ENCODE results near the gene LRRC26.

GRCh38 chr9:137206602-137207001 lies 36.8 kb upstream of the LRRC26 start:
- TF ChIP-seq, protein P1, sequence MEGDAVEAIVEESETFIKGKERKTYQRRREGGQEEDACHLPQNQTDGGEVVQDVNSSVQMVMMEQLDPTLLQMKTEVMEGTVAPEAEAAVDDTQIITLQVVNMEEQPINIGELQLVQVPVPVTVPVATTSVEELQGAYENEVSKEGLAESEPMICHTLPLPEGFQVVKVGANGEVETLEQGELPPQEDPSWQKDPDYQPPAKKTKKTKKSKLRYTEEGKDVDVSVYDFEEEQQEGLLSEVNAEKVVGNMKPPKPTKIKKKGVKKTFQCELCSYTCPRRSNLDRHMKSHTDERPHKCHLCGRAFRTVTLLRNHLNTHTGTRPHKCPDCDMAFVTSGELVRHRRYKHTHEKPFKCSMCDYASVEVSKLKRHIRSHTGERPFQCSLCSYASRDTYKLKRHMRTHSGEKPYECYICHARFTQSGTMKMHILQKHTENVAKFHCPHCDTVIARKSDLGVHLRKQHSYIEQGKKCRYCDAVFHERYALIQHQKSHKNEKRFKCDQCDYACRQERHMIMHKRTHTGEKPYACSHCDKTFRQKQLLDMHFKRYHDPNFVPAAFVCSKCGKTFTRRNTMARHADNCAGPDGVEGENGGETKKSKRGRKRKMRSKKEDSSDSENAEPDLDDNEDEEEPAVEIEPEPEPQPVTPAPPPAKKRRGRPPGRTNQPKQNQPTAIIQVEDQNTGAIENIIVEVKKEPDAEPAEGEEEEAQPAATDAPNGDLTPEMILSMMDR (IDR thresholded peaks at IDR 0.05): no peak
- no peak for TF ChIP-seq POLR2A (IDR thresholded peaks at IDR 0.05)

Measured in stomach (tissue), 4 donors.